HepG2 (cell line): ENCODE measurements around the gene ANAPC16. TPM values are rescaled to one million over a fixed set of nuclear protein-coding genes. Genes with fewer than 3 reads are reported as not detected.

Source experiments
- ATAD3A ChIP-seq: sonication (generic); formaldehyde crosslinking; IDR thresholded peaks from 2 replicates; pipeline ENCODE4 v1.4.0; 2020; ENCODE audit warnings: missing genetic modification reagents
- ELF3 ChIP-seq: IDR thresholded peaks from 2 replicates; pipeline ENCODE4 v1.6.1; 2016; ENCODE audit warnings: missing genetic modification reagents, missing compliant biosample characterization
- ETV5 ChIP-seq: IDR thresholded peaks from 2 replicates; pipeline ENCODE4 v1.6.1; 2018; ENCODE audit warnings: missing biosample characterization, missing genetic modification reagents, inconsistent platforms, borderline replicate concordance
- FOXA1 ChIP-seq, 2 experiments: fragments of 450-650 bp in 1 of 2; sonication (generic) in 1 of 2; formaldehyde crosslinking in 1 of 2; IDR thresholded peaks; 2 replicates each; pipeline versions ENCODE4 v1.4.0 to v1.6.1; 2016 to 2020; ENCODE audit warnings: missing genetic modification reagents in 1 of 2
- FOXC1 ChIP-seq: sonication (generic); formaldehyde crosslinking; IDR thresholded peaks from 2 replicates; pipeline ENCODE4 v1.8.0; 2022; ENCODE audit warnings: mild to moderate bottlenecking, missing genetic modification reagents, borderline replicate concordance
- NR2F6 ChIP-seq, 2 experiments: IDR thresholded peaks; 2 replicates each; pipeline ENCODE4 v1.6.1; 2016; ENCODE audit warnings: antibody characterized with exemption in 1 of 2, mild to moderate bottlenecking in 1 of 2
- PHF5A ChIP-seq: IDR thresholded peaks from one replicate; pipeline ENCODE4 v1.6.1; 2018; ENCODE audit warnings: low read depth, missing genetic modification reagents; ENCODE audit not compliant: unreplicated experiment
- RARA ChIP-seq: IDR thresholded peaks from 2 replicates; pipeline ENCODE4 v1.6.1; 2016; ENCODE audit warnings: missing genetic modification reagents, missing compliant biosample characterization
- SMC3 ChIP-seq: IDR thresholded peaks from 2 replicates; pipeline ENCODE4 v1.6.1; 2011; ENCODE audit warnings: low read length, improper control_type of control experiment
- SOX13 ChIP-seq, 3 experiments: fragments of 450-650 bp in 1 of 3; sonication (generic) in 1 of 3; formaldehyde crosslinking in 1 of 3; IDR thresholded peaks in 2 of 3; conservative IDR thresholded peaks in 1 of 3; 2 replicates each; pipeline versions ENCODE4 v1.5.0 to v1.6.1; 2016 to 2020; ENCODE audit warnings: antibody characterized with exemption in 1 of 3, mild to moderate bottlenecking in 1 of 3, missing compliant biosample characterization in 1 of 3, missing genetic modification reagents in 1 of 3, moderate library complexity in 1 of 3
- SOX5 ChIP-seq: IDR thresholded peaks from 2 replicates; pipeline ENCODE4 v1.6.1; 2016; ENCODE audit warnings: borderline replicate concordance
- TFAP4 ChIP-seq: sonication (generic); IDR thresholded peaks from 2 replicates; pipeline ENCODE4 v1.6.1; 2016; ENCODE audit warnings: low read depth, borderline replicate concordance
- ZNF350 ChIP-seq: sonication (generic); formaldehyde crosslinking; IDR thresholded peaks from 2 replicates; pipeline ENCODE4 v1.4.0; 2020; ENCODE audit warnings: mild to moderate bottlenecking, low read depth, missing genetic modification reagents, borderline replicate concordance
- ZNF382 ChIP-seq: sonication (generic); formaldehyde crosslinking; IDR thresholded peaks from 2 replicates; pipeline ENCODE4 v1.5.0; 2020; ENCODE audit warnings: missing genetic modification reagents, mild to moderate bottlenecking, borderline replicate concordance
- ZNF441 ChIP-seq: sonication (generic); formaldehyde crosslinking; IDR thresholded peaks from 2 replicates; pipeline ENCODE4 v1.7.0; 2021; ENCODE audit warnings: missing genetic modification reagents, borderline replicate concordance
- ZNF552 ChIP-seq: sonication (generic); formaldehyde crosslinking; IDR thresholded peaks from 2 replicates; pipeline ENCODE4 v1.9.0; 2022; ENCODE audit warnings: missing genetic modification reagents, mild to moderate bottlenecking, borderline replicate concordance
- ZNF572 ChIP-seq: sonication (generic); formaldehyde crosslinking; IDR thresholded peaks from 2 replicates; pipeline ENCODE4 v1.5.1; 2020; ENCODE audit warnings: mild to moderate bottlenecking, missing genetic modification reagents
- ZNF660 ChIP-seq: sonication (generic); formaldehyde crosslinking; IDR thresholded peaks from 2 replicates; pipeline ENCODE4 v1.5.1; 2020; ENCODE audit warnings: mild to moderate bottlenecking, low read depth, missing genetic modification reagents, borderline replicate concordance
- ZNF720 ChIP-seq: sonication (generic); formaldehyde crosslinking; IDR thresholded peaks from 2 replicates; pipeline ENCODE4 v1.4.0; 2020; ENCODE audit warnings: missing genetic modification reagents
- polyA plus RNA-seq, 8 experiments: library from polyadenylated mRNA; depleted of rRNA in 3 of 8; stranded (reverse) in 7 of 8; unstranded in 1 of 8; fragments of >200 nt; fragmentation: Illumina TruSeq in 4 of 8; extraction: Trizol in 4 of 8; gene quantifications; 2 replicates each; pipeline versions ENCODE4 v1.2.1 to v1.2.3, GENCODE V29; 2011 to 2016; ENCODE audit warnings: low read depth in 4 of 8, missing spikeins in 1 of 8, mixed read lengths in 1 of 8; ENCODE audit not compliant: insufficient read depth in 1 of 8
- total RNA-seq, 5 experiments: library from RNA; depleted of rRNA; stranded (reverse); fragments of >200 nt; fragmentation: Illumina TruSeq; extraction: Trizol; gene quantifications; 2 replicates each; pipeline ENCODE4 v1.2.3, GENCODE V29; 2016; ENCODE audit warnings: low read depth in 1 of 5
- TF ChIP-seq, protein P1 (sequence below): sonication (generic); formaldehyde crosslinking; IDR thresholded peaks from 2 replicates; pipeline ENCODE4 v1.5.1; 2020; ENCODE audit warnings: mild to moderate bottlenecking, missing genetic modification reagents, borderline replicate concordance

Gene ANAPC16
- total and polyA plus RNA-seq, 2 of the 13 experiments (the other 11 are each of a cell fraction or from before 2014, with no cell fraction given), result 74.8 to 89.4 TPM

- TF ChIP-seq ATAD3A (no peak), ZNF552 (CRISPR knock-in tag) (no peak), RARA (CRISPR knock-in tag) (no peak), ZNF441 (peak; percentile 96), SOX13 (IDR thresholded peaks at IDR 0.05) (no peak), SOX13 (CRISPR knock-in tag; conservative IDR thresholded peaks at IDR 0.05 in 1 of 2, IDR thresholded peaks at IDR 0.05 in 1 of 2) (peak in 1 of 2 experiments; percentile 16; a peak in 1 of 4 replicates), FOXA1 (IDR thresholded peaks at IDR 0.05) (no peak), FOXA1 (CRISPR knock-in tag; IDR thresholded peaks at IDR 0.05) (no peak), ZNF350 (CRISPR knock-in tag) (no peak), SOX5 (CRISPR knock-in tag) (peak; percentile 40; the same call in 1 of the 2 replicates), ZNF572 (CRISPR knock-in tag) (peak; percentile 21; the same call in 1 of the 2 replicates), NR2F6 (IDR thresholded peaks at IDR 0.05) (no peak), NR2F6 (CRISPR knock-in tag; IDR thresholded peaks at IDR 0.05) (peak; percentile 22; the same call in 1 of the 2 replicates), ZNF382 (CRISPR knock-in tag) (no peak), TFAP4 (peak; percentile 74; the same call in 1 of the 2 replicates), ZNF660 (no peak), PHF5A (no peak), ETV5 (peak; percentile 55; the same call in 1 of the 2 replicates), ZNF720 (CRISPR knock-in tag) (no peak), FOXC1 (CRISPR knock-in tag) (0 out of 2 replicates have a peak, but pooled peaks have one; percentile 42), ELF3 (peak; percentile 71), SMC3 (no peak)
- TF ChIP-seq, protein P1, sequence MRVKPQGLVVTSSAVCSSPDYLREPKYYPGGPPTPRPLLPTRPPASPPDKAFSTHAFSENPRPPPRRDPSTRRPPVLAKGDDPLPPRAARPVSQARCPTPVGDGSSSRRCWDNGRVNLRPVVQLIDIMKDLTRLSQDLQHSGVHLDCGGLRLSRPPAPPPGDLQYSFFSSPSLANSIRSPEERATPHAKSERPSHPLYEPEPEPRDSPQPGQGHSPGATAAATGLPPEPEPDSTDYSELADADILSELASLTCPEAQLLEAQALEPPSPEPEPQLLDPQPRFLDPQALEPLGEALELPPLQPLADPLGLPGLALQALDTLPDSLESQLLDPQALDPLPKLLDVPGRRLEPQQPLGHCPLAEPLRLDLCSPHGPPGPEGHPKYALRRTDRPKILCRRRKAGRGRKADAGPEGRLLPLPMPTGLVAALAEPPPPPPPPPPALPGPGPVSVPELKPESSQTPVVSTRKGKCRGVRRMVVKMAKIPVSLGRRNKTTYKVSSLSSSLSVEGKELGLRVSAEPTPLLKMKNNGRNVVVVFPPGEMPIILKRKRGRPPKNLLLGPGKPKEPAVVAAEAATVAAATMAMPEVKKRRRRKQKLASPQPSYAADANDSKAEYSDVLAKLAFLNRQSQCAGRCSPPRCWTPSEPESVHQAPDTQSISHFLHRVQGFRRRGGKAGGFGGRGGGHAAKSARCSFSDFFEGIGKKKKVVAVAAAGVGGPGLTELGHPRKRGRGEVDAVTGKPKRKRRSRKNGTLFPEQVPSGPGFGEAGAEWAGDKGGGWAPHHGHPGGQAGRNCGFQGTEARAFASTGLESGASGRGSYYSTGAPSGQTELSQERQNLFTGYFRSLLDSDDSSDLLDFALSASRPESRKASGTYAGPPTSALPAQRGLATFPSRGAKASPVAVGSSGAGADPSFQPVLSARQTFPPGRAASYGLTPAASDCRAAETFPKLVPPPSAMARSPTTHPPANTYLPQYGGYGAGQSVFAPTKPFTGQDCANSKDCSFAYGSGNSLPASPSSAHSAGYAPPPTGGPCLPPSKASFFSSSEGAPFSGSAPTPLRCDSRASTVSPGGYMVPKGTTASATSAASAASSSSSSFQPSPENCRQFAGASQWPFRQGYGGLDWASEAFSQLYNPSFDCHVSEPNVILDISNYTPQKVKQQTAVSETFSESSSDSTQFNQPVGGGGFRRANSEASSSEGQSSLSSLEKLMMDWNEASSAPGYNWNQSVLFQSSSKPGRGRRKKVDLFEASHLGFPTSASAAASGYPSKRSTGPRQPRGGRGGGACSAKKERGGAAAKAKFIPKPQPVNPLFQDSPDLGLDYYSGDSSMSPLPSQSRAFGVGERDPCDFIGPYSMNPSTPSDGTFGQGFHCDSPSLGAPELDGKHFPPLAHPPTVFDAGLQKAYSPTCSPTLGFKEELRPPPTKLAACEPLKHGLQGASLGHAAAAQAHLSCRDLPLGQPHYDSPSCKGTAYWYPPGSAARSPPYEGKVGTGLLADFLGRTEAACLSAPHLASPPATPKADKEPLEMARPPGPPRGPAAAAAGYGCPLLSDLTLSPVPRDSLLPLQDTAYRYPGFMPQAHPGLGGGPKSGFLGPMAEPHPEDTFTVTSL (CRISPR knock-in tag), result peak; percentile 50; the same call in 1 of the 2 replicates
Measured at GRCh38 chr10:72263613-72264241, 47.9 kb downstream of the ANAPC16 start (continued).
